ENCODE results near the gene TFAP2D.

DNA sequence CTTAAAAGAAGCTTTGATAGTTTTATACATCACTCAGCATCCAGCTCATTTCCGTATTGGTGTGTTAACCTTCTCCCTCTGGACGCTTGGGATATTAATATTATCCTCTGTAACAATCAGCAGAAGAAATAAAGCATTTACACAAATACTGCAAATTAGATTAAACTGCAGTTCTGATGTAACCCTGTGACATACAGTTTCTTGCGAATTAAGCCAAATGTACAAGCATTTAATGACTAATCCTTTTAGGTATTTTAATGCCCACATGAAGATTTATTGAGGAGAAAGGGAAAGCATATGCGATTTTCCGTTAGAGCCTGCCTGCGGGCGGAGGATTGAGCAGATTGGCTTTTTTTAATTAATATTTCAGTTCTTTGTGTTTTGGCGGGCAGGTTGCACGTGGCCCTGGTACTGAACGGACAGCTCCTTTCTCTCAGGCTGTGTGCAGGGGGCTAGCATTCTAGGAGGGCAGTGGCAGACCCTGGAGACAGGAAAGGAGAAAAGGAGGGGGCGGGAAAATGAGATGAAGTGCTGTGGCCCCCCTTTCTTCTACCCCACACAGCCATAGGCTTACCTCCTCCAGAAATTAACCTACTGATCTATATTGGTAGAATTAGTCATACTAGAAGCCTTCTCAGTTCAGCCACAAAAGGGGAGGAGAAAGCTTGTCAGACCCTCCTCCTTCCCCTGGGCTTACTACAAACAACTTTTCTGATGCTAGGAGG, 14.1 kb upstream of the TFAP2D start:
- TF ChIP-seq, protein P1, sequence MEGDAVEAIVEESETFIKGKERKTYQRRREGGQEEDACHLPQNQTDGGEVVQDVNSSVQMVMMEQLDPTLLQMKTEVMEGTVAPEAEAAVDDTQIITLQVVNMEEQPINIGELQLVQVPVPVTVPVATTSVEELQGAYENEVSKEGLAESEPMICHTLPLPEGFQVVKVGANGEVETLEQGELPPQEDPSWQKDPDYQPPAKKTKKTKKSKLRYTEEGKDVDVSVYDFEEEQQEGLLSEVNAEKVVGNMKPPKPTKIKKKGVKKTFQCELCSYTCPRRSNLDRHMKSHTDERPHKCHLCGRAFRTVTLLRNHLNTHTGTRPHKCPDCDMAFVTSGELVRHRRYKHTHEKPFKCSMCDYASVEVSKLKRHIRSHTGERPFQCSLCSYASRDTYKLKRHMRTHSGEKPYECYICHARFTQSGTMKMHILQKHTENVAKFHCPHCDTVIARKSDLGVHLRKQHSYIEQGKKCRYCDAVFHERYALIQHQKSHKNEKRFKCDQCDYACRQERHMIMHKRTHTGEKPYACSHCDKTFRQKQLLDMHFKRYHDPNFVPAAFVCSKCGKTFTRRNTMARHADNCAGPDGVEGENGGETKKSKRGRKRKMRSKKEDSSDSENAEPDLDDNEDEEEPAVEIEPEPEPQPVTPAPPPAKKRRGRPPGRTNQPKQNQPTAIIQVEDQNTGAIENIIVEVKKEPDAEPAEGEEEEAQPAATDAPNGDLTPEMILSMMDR (IDR thresholded peaks at IDR 0.05) = no peak
- TF ChIP-seq ZFX (IDR thresholded peaks at IDR 0.05; ENCODE audit: borderline replicate concordance) = no peak
